SU-DHL-6 (cell line): ENCODE measurements around the gene MYOM1.
"Not testable (repeated sequence)": the region's sequence is repeated elsewhere in the genome, so short reads cannot be mapped to it uniquely, and the experiment has no call there.

Experiments used
- H2AFZ ChIP-seq: fragments of 200-600 bp; sonication (generic); 2 replicates; pipeline ENCODE4 v1.6.1; 2014; ENCODE audit warnings: low read depth, mild to moderate bottlenecking, moderate library complexity, mixed read lengths, antibody characterized with exemption, low read length; ENCODE audit not compliant: severe bottlenecking
- H3F3A ChIP-seq: fragments of 200-600 bp; shearing (Covaris generic); 2 replicates; pipeline ENCODE4 v1.6.0; 2016; ENCODE audit warnings: antibody characterized with exemption, mild to moderate bottlenecking; ENCODE audit not compliant: insufficient read depth
- H3K27ac ChIP-seq: fragments of 200-600 bp; sonication (generic); 2 replicates; pipeline ENCODE4 v1.5.1; 2016; ENCODE audit warnings: low read depth, mild to moderate bottlenecking, low read length, moderate library complexity, mixed read lengths
- H3K27me3 ChIP-seq: fragments of 200-600 bp; sonication (generic), shearing (Covaris generic); 2 replicates; pipeline ENCODE4 v1.6.0; 2014; ENCODE audit warnings: mild to moderate bottlenecking, low read length
- H3K36me3 ChIP-seq: fragments of 200-600 bp; sonication (generic); 2 replicates; pipeline ENCODE4 v1.6.1; 2014; ENCODE audit warnings: mild to moderate bottlenecking, low read length, mixed read lengths
- H3K4me2 ChIP-seq: fragments of 300-600, 200-600 bp; shearing (Covaris generic), sonication (generic); 2 replicates; pipeline ENCODE4 v1.6.0; 2014; ENCODE audit warnings: low read length, low read depth, mild to moderate bottlenecking; ENCODE audit not compliant: poor library complexity, severe bottlenecking
- H3K4me3 ChIP-seq: fragments of 200-600 bp; sonication (generic); 2 replicates; pipeline ENCODE4 v1.5.1; 2014; ENCODE audit warnings: antibody characterized with exemption, low read length, mild to moderate bottlenecking, mixed read lengths; ENCODE audit not compliant: insufficient read depth, poor library complexity, severe bottlenecking
- H3K79me2 ChIP-seq: fragments of 200-600 bp; sonication (generic); 2 replicates; pipeline ENCODE4 v1.6.1; 2014; ENCODE audit warnings: mild to moderate bottlenecking, low read length, moderate library complexity; ENCODE audit not compliant: insufficient read depth
- H3K9ac ChIP-seq: fragments of 200-600 bp; sonication (generic); 2 replicates; pipeline ENCODE4 v1.7.0; 2014; ENCODE audit warnings: mild to moderate bottlenecking, low read length
- H3K9me2 ChIP-seq: fragments of 200-600 bp; sonication (generic); replicated peaks from 2 replicates; pipeline ENCODE4 v1.6.1; 2014; ENCODE audit warnings: low read length; ENCODE audit not compliant: insufficient read depth
- H3K9me3 ChIP-seq: fragments of 200-600 bp; sonication (generic); 2 replicates; pipeline ENCODE4 v1.6.1; 2014; ENCODE audit warnings: low read length, mixed read lengths; ENCODE audit not compliant: insufficient read depth
- H4K20me1 ChIP-seq: fragments of 200-600 bp; sonication (generic); 2 replicates; pipeline ENCODE4 v1.6.1; 2014; ENCODE audit warnings: low read depth, mild to moderate bottlenecking, antibody characterized with exemption, low read length, moderate library complexity, mixed read lengths
- EZH2phosphoT487 ChIP-seq: fragments of 200-600 bp; sonication (generic), shearing (Covaris generic); conservative IDR thresholded peaks from 2 replicates; pipeline ENCODE4 v1.6.1; 2018; ENCODE audit warnings: mild to moderate bottlenecking, antibody characterized with exemption, low read length, moderate library complexity, mixed read lengths
- TF ChIP-seq, protein P1 (sequence below): fragments of 200-600 bp; sonication (generic); IDR thresholded peaks from one replicate; pipeline ENCODE4 v1.5.1; 2017; ENCODE audit warnings: antibody characterized with exemption, mild to moderate bottlenecking, low read length, moderate library complexity; ENCODE audit not compliant: insufficient read depth, poor library complexity, severe bottlenecking

Gene MYOM1

DNA sequence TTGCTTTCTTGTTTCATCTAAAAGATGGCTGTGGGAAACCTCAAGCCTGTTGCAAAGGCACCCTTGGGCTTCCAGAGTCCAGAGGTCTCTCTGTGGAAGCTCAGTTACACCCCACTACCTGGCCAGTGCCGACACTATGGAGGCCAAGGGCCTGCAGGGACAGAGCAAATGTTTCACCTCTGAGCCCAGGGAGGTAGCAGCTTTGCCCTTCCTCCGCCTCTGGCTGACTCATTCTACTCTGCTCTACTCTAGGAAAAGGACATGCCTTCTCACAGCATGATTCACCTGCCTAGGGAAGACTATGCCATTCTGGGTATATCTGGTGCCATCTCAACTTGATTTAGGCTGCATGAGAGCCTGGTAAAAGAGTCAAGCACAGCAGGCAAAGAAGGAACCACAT, 12.2 kb downstream of the MYOM1 start:
- no peaks in the 10 kb centered on the region; the same call in 1 of the 2 replicates for H3K36me3 ChIP-seq
- H3K27me3 ChIP-seq: no peaks in the 10 kb centered on the region
- H4K20me1 ChIP-seq: no peaks in the 10 kb centered on the region
- H3K9me3 ChIP-seq: no peaks in the 10 kb centered on the region
- H3K4me2 ChIP-seq: no peak overlapping the region
- no peak overlapping the region for H3K4me3 ChIP-seq
- no peak overlapping the region for H2AFZ ChIP-seq
- H3K79me2 ChIP-seq: no peaks in the 10 kb centered on the region
- no peaks in the 10 kb centered on the region for H3K9me2 ChIP-seq
- TF ChIP-seq, protein P1, sequence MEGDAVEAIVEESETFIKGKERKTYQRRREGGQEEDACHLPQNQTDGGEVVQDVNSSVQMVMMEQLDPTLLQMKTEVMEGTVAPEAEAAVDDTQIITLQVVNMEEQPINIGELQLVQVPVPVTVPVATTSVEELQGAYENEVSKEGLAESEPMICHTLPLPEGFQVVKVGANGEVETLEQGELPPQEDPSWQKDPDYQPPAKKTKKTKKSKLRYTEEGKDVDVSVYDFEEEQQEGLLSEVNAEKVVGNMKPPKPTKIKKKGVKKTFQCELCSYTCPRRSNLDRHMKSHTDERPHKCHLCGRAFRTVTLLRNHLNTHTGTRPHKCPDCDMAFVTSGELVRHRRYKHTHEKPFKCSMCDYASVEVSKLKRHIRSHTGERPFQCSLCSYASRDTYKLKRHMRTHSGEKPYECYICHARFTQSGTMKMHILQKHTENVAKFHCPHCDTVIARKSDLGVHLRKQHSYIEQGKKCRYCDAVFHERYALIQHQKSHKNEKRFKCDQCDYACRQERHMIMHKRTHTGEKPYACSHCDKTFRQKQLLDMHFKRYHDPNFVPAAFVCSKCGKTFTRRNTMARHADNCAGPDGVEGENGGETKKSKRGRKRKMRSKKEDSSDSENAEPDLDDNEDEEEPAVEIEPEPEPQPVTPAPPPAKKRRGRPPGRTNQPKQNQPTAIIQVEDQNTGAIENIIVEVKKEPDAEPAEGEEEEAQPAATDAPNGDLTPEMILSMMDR: no peak
- no peak for TF ChIP-seq EZH2phosphoT487
- no peak overlapping the region for H3K9ac ChIP-seq
- H3K27ac ChIP-seq: no peak overlapping the region
- H3F3A ChIP-seq: no peaks in the 10 kb centered on the region

DNA sequence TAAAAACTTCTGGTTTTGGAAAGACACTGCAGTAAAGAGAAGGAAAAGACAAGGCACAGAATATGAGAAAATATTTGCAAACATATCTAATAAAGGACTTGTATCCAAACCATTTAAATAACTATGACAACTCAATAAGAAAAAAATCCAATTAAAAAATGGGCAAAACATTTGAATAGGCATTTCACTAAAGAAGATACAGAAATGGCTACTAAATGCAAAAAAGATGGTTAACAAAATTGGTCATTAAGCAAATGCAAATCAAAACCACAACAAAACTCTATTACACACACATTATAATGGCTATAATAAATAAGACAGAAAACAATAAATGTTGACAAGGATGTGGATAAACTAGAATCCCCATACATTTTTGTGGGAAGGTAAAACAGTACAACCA, 14.5 kb downstream of the MYOM1 start:
- no peaks in the 10 kb centered on the region; the same call in 1 of the 2 replicates for H3K36me3 ChIP-seq
- H4K20me1 ChIP-seq: no peaks in the 10 kb centered on the region
- no peak for TF ChIP-seq EZH2phosphoT487
- TF ChIP-seq, protein P1: no peak
- H3K79me2 ChIP-seq: no peaks in the 10 kb centered on the region
- no peaks in the 10 kb centered on the region for H3K27me3 ChIP-seq
- no peak overlapping the region for H2AFZ ChIP-seq
- H3K4me2 ChIP-seq: no peak overlapping the region
- H3F3A ChIP-seq: no peaks in the 10 kb centered on the region
- H3K27ac ChIP-seq: no peak overlapping the region
- H3K9ac ChIP-seq: no peak overlapping the region
- H3K9me3 ChIP-seq: no peaks in the 10 kb centered on the region
- H3K4me3 ChIP-seq: no peak overlapping the region
- H3K9me2 ChIP-seq: no peaks in the 10 kb centered on the region

DNA sequence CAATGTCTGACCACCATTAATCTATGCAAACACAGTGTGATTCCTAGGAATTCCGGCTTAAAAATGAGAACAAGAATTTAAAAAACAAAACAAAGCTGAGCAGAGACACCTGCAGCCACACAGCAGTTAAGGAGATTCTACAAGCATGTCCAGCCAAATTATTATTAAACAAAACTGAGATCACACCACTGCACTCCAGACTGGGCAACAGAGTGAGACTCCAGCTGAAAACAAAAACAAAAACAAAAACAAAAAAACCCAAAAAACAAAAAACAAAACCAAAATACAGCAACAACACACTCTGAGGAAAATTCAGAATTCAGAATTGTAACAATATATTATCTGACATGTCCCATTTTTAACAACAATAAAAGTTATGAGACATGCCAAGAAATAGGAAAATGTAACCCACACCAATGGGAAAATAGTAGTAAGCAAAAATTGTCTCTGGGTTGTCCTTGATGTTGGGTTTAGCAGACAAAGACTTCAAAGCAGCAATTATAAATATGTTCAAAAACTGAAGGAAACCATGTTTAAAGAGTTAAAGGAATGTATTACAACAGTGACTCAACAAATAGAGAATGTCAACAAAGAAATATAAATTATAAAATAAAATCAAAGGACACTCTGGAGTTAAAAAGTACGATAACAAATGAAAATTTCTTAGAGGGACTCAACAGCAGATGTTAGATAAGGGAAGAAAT, 19.7 kb downstream of the MYOM1 start:
- Histone ChIP-seq H3K4me2 (no peak overlapping the region), H3K9me3 (no peaks in the 10 kb centered on the region), H3K4me3 (no peak overlapping the region), H3K27me3 (no peaks in the 10 kb centered on the region), H3K9ac (no peak overlapping the region), H2AFZ (no peak overlapping the region), H3K36me3 (no peaks in the 10 kb centered on the region; the same call in 1 of the 2 replicates), H3K79me2 (no peaks in the 10 kb centered on the region), H4K20me1 (no peaks in the 10 kb centered on the region), H3F3A (no peaks in the 10 kb centered on the region), H3K27ac (no peak overlapping the region), H3K9me2 (no peaks in the 10 kb centered on the region)
- TF ChIP-seq, protein P1: no peak
- TF ChIP-seq EZH2phosphoT487: no peak

DNA sequence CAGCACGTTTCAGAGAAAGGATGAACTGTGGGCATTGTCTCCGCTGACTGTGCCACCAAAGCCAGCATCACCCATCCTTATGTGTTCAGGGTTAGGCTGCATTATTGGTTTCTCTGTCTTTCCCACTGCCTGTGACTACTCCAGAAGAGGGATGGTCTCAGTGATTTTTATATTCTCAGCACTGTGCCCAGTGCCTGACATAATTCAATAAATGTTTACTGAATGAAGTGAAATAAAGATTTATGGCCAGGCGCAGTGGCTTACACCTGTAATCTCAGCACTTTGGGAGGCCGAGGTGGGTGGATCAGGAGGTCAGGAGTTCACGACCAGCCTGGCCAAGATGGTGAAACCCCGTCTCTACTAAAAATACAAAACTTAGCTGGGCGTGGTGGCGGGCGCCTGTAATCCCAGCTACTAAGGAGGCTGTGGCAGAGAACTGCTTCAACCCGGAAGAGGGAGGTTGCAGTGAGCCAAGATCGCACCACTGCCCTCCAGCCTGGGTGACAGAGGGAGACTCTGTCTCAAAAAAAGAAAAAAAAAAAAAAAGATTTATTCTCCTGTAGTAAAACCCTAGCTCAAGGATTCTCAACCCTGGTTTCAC, 21.4 kb downstream of the MYOM1 start:
- not testable (repeated sequence) for H3K79me2 ChIP-seq, H4K20me1 ChIP-seq, H3K9me3 ChIP-seq, H3K9me2 ChIP-seq, H3K27me3 ChIP-seq, H3K36me3 ChIP-seq, H3K9ac ChIP-seq, H2AFZ ChIP-seq, H3F3A ChIP-seq, H3K4me3 ChIP-seq, H3K27ac ChIP-seq, H3K4me2 ChIP-seq
